T-helper 2 cell treated with Interferon-gamma antibody and Interleukin-4, amounts not matched to agents 100 ng/mL and 5 ng/mL, for 36 hours (primary cell): ENCODE results near the gene GGA1. TPM values are rescaled to one million over a fixed set of nuclear protein-coding genes. Genes with fewer than 3 reads are reported as not detected.

Experiments
- intact Hi-C: fragments of 100-400 bp; cut with micrococcal nuclease; formaldehyde crosslinking; loops from one replicate; pipeline ENCODE4 v1.15.1; 2023
- total RNA-seq: library from RNA; stranded (reverse); gene quantifications from 2 replicates; pipeline ENCODE4 v1.2.3, GENCODE V29; 2022

Gene GGA1
- total RNA-seq, 1 donor from 2014 or later = 62.7 TPM

DNA sequence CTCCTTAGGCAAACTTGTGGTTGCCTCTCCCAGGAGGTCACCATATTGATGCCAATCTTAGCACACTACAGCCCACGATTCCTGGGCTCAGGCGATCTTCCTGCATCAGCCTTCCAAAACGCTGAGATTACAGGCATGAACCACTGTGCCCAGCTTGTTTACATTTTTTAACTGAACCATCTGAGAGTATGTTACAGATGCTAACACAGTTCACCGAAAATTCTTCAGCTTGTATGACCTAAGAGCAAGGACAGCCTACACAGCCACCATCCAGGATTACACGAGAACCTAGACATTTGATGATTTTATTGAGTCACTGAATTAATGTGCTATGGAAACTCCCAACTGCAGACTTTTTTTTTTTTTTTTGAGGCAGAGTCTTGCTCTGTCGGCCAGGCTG lies 61.0 kb downstream of the GGA1 start:
- intact Hi-C loops = no loop called here

DNA sequence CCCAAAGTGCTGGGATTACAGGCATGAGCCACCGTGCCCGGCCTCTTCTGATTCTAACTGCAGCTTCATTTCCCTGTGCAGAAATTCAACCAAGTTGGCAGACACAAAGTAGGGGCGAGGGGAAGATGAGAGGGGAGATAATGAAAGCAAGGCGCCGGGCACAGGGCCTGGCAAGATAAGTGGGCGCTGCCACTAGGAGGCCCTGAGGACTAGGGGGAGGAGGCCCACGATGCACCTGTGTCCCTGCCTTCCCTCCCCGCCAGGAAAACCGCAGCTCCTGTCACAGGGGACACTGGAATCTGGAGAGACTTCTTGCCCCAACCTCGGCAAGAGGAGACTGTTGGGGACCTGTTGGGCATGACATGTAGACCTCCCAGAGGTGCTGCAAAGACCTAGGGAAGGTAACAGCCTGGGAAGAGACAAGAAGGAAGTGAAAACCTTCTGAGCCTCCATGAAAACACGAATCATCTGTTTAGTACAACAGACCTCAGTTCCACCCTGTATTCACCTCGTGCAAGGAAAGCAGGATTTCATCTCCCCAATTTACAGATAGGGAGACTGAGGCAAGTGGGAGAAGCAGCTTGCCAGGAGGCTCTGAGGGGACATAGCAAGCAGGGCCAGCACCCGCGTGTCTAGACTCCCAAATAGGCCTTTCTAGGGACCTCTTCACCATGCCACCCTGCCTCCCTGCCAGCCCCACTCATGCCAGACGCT lies 63.7 kb downstream of the GGA1 start:
- intact Hi-C loops = loop anchor here (10.0 kb wide), 1 partner anchor 172 kb away; the partner anchor contains the start of genes ANKRD54 and EIF3L

GRCh38 chr22:37672920-37673455 lies 64.4 kb downstream of the GGA1 start:
- intact Hi-C loops = loop anchor here (10.0 kb wide), 1 partner anchor 172 kb away; the partner anchor contains the start of genes ANKRD54 and EIF3L

DNA sequence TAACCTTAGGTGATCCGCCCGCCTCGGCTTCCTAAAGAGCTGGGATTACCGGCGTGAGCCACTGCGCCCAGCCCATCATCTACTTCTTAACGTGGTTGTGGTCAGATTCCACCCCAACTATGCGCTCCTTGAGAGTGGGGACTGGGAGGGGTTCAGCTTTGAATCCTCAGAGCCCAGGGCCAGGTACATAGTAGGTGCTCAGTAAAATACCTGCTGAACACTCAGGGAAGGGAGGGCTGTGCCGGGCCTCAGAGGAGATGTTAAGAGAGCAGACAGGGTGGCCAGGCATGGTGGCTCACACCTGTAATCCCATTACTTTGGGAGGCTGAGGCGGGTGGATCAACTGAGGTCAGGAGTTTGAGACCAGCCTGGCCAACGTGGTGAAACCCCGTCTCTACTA lies 65.6 kb downstream of the GGA1 start:
- intact Hi-C loops = loop anchor here (10.0 kb wide), 1 partner anchor 171 kb away; the partner anchor contains the start of genes ANKRD54 and EIF3L

DNA sequence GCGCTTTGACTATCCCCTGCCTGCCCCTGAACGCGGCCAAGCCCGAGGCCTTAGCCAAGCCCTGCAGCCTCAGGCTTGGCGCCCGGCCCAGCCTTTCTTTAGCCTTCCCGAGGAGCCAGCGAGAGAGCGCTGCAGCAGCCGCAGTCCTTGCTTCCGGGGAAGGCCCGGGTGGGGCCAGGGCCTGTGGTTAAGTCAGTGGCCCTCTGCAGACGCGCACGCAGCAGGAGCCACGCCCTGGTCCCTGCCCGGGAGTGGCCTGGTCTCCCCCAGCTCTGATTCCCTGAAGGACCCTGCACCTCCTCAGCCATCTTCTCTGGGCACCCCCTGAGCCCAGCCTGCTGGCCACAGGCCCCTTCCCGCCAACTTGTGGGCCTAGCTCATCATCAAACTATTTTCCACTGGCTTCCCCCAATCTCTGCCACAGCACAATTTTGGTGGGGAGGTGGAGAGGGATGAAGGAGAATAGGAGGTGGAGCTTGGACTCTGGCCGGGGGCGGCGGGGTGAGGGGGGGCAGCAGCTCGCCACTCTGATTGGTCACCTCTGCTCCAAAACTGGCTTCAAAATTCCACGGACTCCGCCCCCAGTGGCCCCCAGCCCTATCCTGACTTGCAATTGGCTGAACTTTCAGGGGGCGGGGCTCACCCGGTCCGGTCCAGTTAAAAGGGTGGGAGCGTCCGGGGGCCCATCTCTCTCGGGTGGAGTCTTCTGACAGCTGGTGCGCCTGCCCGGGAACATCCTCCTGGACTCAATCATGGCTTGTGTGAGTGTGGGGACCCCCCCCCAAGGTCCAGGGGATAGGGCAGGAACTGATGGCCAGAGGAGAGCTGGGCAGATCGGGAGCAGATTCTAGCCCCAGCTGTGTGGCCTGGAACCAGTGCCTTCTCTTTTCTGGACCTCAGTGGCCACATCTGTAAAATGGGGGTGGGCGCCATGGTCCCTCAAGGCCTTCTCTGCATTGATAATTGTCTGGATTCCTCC lies 66.6 kb downstream of the GGA1 start, which contains the start of gene LGALS1:
Gene LGALS1, plus strand, starts transcription at position 686 of the 979 bp plus-strand sequence. Its CDS starts 67 bp downstream, at position 753.
- intact Hi-C loops = loop anchor here (5.0 to 10.0 kb wide), 3 partner anchors 132 to 433 kb away; partner anchors contain the start of genes ANKRD54, EIF3L, GCAT and RAC2

DNA sequence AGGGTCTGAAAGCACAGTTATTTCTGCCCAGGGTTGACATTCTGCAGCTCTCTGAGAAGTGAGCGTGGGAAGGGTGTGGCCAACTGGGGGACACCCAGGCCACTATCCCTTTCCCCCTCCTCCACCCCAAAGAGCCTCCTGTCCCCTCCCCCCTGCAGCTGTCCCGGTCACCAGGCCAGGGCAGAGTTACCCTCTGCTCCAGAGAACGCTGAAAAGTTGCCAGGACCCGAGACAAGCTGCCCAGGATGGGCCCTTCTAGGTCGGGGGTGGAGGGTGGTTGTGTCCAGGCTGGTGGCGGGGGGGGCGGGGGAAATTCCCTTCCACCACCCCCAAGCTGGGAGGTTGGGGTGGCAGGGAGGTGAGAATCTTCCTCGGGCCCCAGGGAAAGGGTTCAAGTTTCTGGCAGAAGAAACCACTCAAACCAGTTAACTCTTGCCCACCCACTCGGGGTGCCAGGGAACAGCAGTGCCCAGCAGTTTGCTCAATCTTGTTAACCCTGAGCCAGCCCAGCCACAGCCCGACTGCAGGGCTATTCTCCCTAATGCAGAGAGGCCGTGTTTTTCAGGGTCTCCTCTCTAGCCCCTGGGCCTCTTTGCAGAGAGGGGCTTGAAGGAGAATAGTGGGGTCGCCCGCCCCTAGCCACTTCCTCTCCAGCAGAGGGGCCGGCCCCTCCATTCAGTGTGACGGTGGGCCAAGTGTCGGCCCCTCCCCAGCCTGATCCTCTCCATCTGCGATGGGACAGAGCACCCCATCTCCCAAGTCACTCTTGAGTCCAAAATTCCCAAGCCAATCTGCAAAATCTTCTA lies 67.5 kb downstream of the GGA1 start:
- intact Hi-C loops = loop anchor here (5.0 to 10.0 kb wide), 3 partner anchors 131 to 434 kb away; partner anchors contain the start of genes ANKRD54, EIF3L, GCAT and RAC2

DNA sequence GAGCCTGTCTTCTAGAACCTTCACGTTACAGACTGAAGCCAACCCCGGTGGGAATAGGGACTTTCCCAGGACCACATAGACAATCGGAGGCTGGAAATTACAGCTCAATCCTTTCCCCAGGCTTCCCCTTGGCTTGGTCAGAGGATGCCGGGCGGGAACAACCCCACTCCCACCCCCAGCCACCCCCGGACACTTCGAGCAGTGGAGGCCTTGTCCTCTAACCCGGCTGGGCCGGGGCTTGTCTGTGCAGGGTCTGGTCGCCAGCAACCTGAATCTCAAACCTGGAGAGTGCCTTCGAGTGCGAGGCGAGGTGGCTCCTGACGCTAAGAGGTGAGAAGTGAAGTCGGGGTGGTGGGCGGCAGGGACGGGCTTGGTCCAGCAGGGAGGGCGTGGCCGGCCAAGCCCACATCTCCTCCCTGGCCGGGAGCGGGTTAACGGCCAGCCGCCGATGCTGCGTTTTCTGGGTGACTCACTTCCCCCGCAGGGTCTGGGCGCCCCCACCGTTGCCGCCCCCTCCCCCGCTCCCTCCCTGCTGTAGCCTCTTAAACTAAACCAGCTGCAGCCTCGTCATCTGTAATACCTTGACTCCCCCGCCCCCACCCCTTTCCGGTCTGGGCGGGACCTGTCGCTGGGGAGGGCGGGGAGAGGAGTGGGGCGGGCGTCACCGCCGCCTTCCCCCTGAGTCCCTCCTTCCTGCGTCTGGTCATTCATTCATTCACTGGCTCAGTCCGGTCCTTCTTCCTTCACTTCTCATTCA lies 68.3 kb downstream of the GGA1 start:
- intact Hi-C loops = loop anchor here (1.0 to 10.0 kb wide), 6 partner anchors 19 to 435 kb away; partner anchors contain the start of genes ANKRD54, EIF3L, GCAT and GGA1

DNA sequence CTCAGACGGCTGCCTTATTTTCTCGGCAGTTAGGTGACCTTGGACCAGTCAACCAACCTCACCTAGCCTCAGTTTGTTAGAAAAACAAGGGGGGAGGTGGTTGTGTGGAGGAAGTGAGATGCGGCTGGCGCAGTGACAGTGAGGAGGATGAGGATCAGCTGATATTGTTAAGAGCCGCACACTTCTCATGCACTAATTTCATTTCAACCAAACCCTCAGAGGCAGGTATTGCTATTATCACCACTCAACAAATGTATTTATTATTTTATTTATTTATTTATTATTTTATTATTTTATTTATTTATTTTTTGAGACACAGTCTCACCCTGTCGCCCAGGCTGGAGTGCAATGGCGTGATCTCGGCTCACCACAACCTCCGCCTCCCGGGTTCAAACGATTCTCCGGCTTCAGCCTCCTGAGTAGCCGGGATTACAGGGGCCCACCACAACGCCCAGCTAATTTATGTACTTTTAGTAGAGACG lies 68.9 kb downstream of the GGA1 start:
- intact Hi-C loops = loop anchor here (1.0 to 10.0 kb wide), 6 partner anchors 19 to 435 kb away; partner anchors contain the start of genes ANKRD54, EIF3L, GCAT and GGA1

- intact Hi-C loops = loop anchor here (5.0 to 10.0 kb wide), 3 partner anchors 129 to 436 kb away; partner anchors contain the start of genes ANKRD54, EIF3L, GCAT and RAC2
Observed at GRCh38 chr22:37678372-37678771, 69.7 kb downstream of the GGA1 start.

GRCh38 chr22:37679670-37680069 lies 71.0 kb downstream of the GGA1 start:
- intact Hi-C loops = loop anchor here (5.0 to 10.0 kb wide), 3 partner anchors 128 to 437 kb away; partner anchors contain the start of genes ANKRD54, EIF3L, GCAT and RAC2

GRCh38 chr22:37680191-37680851 lies 71.7 kb downstream of the GGA1 start:
- intact Hi-C loops = no loop called here

- intact Hi-C loops = loop anchor here (1.0 kb wide), 2 partner anchors 38 to 58 kb away; no protein-coding TSS in a partner anchor
Observed at GRCh38 chr22:37681001-37681424, 72.4 kb downstream of the GGA1 start.

DNA sequence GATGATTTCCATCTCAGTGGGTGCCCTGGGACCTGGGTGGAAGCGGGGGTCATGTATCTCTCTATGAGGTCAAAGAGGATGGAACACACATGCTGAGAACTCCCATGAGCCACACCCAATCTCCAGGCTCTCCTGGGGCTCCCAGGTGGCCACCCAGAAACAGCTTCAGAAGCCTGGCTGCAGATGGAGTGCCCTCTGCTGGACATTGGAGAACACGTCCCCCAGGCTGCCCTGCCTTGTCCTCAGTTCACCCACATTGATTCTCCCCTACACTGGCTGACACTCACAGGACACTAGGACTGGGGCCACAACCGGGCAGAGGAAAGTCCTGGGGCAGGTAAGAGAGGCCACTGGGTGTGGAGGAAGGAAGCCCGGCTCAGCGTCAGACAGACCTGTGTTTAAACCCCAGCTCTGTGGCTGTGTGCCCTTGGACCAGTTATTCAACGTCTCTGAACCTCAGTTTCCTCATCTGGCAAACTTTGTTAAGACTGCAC lies 73.0 kb downstream of the GGA1 start:
- intact Hi-C loops = loop anchor here (1.0 kb wide), 2 partner anchors 38 to 58 kb away; no protein-coding TSS in a partner anchor

Other genes starting within 250 kb of the GGA1 start
- 0.07 and 0.20 TPM in 2 replicates for gene ELFN2, start 181.4 kb upstream of the GGA1 start, total RNA-seq
- 247 and 250 TPM in 2 replicates for gene MFNG, start 122.5 kb upstream of the GGA1 start, total RNA-seq
- 0.11 TPM in 1 of 2 replicates, not detected in the other for gene CARD10, start 89.4 kb upstream of the GGA1 start, total RNA-seq
- gene CDC42EP1, start 48.4 kb upstream of the GGA1 start, total RNA-seq = 0.11 and 0.16 TPM in 2 replicates
- gene LGALS2, start 28.7 kb upstream of the GGA1 start, total RNA-seq = not detected in 2 replicates
- gene SH3BP1, start 30.8 kb downstream of the GGA1 start, total RNA-seq = 152 and 161 TPM in 2 replicates
- 24.5 and 26.6 TPM in 2 replicates for gene PDXP, start 49.9 kb downstream of the GGA1 start, total RNA-seq
- 1,468 and 1,502 TPM in 2 replicates for gene LGALS1, start 66.8 kb downstream of the GGA1 start, total RNA-seq
- gene NOL12, start 77.5 kb downstream of the GGA1 start, total RNA-seq = 54.9 and 61.7 TPM in 2 replicates
- gene TRIOBP, start 88.2 kb downstream of the GGA1 start, total RNA-seq = 48.6 and 49.3 TPM in 2 replicates
- 11.3 and 11.6 TPM in 2 replicates for gene GCAT, start 199.1 kb downstream of the GGA1 start, total RNA-seq
- not detected in 2 replicates for gene GALR3, start 214.5 kb downstream of the GGA1 start, total RNA-seq
- gene ANKRD54, start 235.5 kb downstream of the GGA1 start, total RNA-seq = 25.9 and 26.0 TPM in 2 replicates
- 469 and 476 TPM in 2 replicates for gene EIF3L, start 240.6 kb downstream of the GGA1 start, total RNA-seq